ENCODE data around the gene NPC2. TPM values are rescaled to one million over a fixed set of nuclear protein-coding genes. Genes with fewer than 3 reads are reported as not detected.

NPC2 gene
- total RNA-seq, 2 experiments from 2014 or later: 25.0 to 35.6 TPM

DNA sequence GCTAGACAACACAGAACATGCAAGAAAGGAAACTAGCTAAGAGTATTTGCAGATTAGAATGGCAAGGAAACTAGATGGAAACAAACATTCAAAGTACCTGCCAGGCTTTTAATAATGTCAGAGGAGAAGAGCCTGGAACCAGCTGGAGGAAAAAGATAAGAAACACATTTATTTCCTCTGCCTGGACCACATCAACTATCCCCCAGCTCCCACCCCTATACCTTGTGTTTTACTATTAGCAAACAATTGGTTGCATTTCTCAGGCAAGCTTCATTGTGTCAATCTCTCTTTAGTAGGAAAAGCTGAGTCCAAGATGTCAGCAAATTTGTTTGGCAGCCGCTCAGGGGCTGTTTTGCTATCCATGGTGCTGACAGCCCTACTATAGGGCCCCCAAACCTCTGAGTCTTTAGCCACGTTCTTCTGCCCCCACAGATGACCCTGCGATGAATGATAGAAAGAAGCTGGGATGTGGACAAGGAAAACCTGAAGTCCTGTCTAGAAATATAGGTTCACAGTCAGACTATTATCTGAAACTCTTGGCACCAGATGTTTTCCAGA lies 55.5 kb downstream of the NPC2 start:
- ATAC-seq (no peak), DNase-seq (no peak)
- no peak overlapping the region for H3K27ac Mint-ChIP-seq
- CTCF ChIA-PET: no interaction called here
- no peaks in the 10 kb centered on the region for H3K36me3 Mint-ChIP-seq
- H3K9me3 Mint-ChIP-seq (ENCODE audit: low read depth): no peaks in the 10 kb centered on the region
- H3K4me3 Mint-ChIP-seq: no peak overlapping the region
- H3K27me3 Mint-ChIP-seq: peaks cover 41% of the 10 kb centered on the region
- H3K4me1 Mint-ChIP-seq: no peaks in the 10 kb centered on the region

- no peaks in the 10 kb centered on the region for H3K9me3 Mint-ChIP-seq (ENCODE audit: low read depth)
- H3K4me3 Mint-ChIP-seq: no peak overlapping the region
- no peaks in the 10 kb centered on the region for H3K36me3 Mint-ChIP-seq
- no peaks in the 10 kb centered on the region for H3K4me1 Mint-ChIP-seq
- CTCF ChIA-PET: no interaction called here
- DNase-seq (no peak), ATAC-seq (no peak)
- peaks cover 47% of the 10 kb centered on the region for H3K27me3 Mint-ChIP-seq
- H3K27ac Mint-ChIP-seq: no peak overlapping the region
Measured at GRCh38 chr14:74434294-74434693, 58.8 kb downstream of the NPC2 start.

- no peak overlapping the region for H3K27ac Mint-ChIP-seq
- H3K9me3 Mint-ChIP-seq (ENCODE audit: low read depth): no peaks in the 10 kb centered on the region
- no peak overlapping the region for H3K4me3 Mint-ChIP-seq
- no peak for ATAC-seq
- peak; percentile 21 for DNase-seq
- CTCF ChIA-PET: no interaction called here
- no peaks in the 10 kb centered on the region for H3K36me3 Mint-ChIP-seq
- H3K27me3 Mint-ChIP-seq: peaks cover 51% of the 10 kb centered on the region
- H3K4me1 Mint-ChIP-seq: peaks cover 2% of the 10 kb centered on the region
Measured at GRCh38 chr14:74429991-74430390, 63.1 kb downstream of the NPC2 start.

Other genes starting within 250 kb of the NPC2 start
- 10 to 100 TPM; 45.1 to 50.6 TPM for gene ABCD4, start 190.4 kb downstream of the NPC2 start, total RNA-seq
- gene VRTN, start 144.8 kb downstream of the NPC2 start, total RNA-seq: not detected
- not detected for gene SYNDIG1L, start 67.1 kb downstream of the NPC2 start, total RNA-seq
- 10 to 100 TPM; 20.9 to 25.6 TPM for gene ISCA2, start 460 bp upstream of the NPC2 start, total RNA-seq
- under 1 TPM; 0.12 to 0.18 TPM for gene LTBP2, start 118.9 kb upstream of the NPC2 start, total RNA-seq
- gene AREL1, start 219.8 kb upstream of the NPC2 start, total RNA-seq: 10 to 100 TPM; 43.6 to 44.2 TPM
- gene FCF1, start 219.8 kb upstream of the NPC2 start, total RNA-seq: 10 to 100 TPM; 53.7 to 60.5 TPM

Data from activated CD8-positive, alpha-beta memory T cell treated with anti-CD3 and anti-CD28 coated beads, Interleukin-2, amount 10 ng/mL, durations not matched to agents 7 days and 5 days (primary cell).